ENCODE results near the gene COL15A1.

COL15A1 gene

GRCh38 chr9:99103054-99103895, 159.6 kb downstream of the COL15A1 start:
- in situ Hi-C loops (cut with HindIII; ENCODE audit: low pct_ligation_motif_present, low pct_unique_long_range_greater_than_20kb, low sequenced_read_pairs): no loop called here
- no peak for DNase-seq

- in situ Hi-C loops (cut with HindIII; ENCODE audit: low pct_ligation_motif_present, low pct_unique_long_range_greater_than_20kb, low sequenced_read_pairs): no loop called here
- no peak for DNase-seq
Measured at GRCh38 chr9:99103901-99104458, 160.3 kb downstream of the COL15A1 start.

GRCh38 chr9:99104459-99105151, 160.9 kb downstream of the COL15A1 start, which contains the start of gene TGFBR1:
Gene TGFBR1, plus strand, starts transcription at chr9:99105113. Its CDS starts 93 bp downstream, at chr9:99105206.
- in situ Hi-C loops (cut with HindIII; ENCODE audit: low pct_ligation_motif_present, low pct_unique_long_range_greater_than_20kb, low sequenced_read_pairs): no loop called here
- peak; percentile 89 for DNase-seq

- DNase-seq: peak; percentile 79
- in situ Hi-C loops (cut with HindIII; ENCODE audit: low pct_ligation_motif_present, low pct_unique_long_range_greater_than_20kb, low sequenced_read_pairs): no loop called here
Measured at GRCh38 chr9:99105152-99106043, 161.7 kb downstream of the COL15A1 start.

- in situ Hi-C loops (cut with HindIII; ENCODE audit: low pct_ligation_motif_present, low pct_unique_long_range_greater_than_20kb, low sequenced_read_pairs): no loop called here
Measured at GRCh38 chr9:99106044-99106375, 162.3 kb downstream of the COL15A1 start.

GRCh38 chr9:99107421-99107820, 163.7 kb downstream of the COL15A1 start:
- in situ Hi-C loops (cut with HindIII; ENCODE audit: low pct_ligation_motif_present, low pct_unique_long_range_greater_than_20kb, low sequenced_read_pairs): no loop called here

More at GRCh38 chr9:99106044-99106375, 162.3 kb downstream of the COL15A1 start:
- no peak for DNase-seq

GRCh38 chr9:99108131-99108530, 164.4 kb downstream of the COL15A1 start:
- in situ Hi-C loops (cut with HindIII; ENCODE audit: low pct_ligation_motif_present, low pct_unique_long_range_greater_than_20kb, low sequenced_read_pairs): no loop called here
- DNase-seq: no peak

More at GRCh38 chr9:99107421-99107820, 163.7 kb downstream of the COL15A1 start:
- no peak for DNase-seq

- in situ Hi-C loops (cut with HindIII; ENCODE audit: low pct_ligation_motif_present, low pct_unique_long_range_greater_than_20kb, low sequenced_read_pairs): no loop called here
- no peak for DNase-seq
Measured at GRCh38 chr9:99109522-99109921, 165.8 kb downstream of the COL15A1 start.

GRCh38 chr9:99112750-99113413, 169.2 kb downstream of the COL15A1 start:
- DNase-seq: no peak
- in situ Hi-C loops (cut with HindIII; ENCODE audit: low pct_ligation_motif_present, low pct_unique_long_range_greater_than_20kb, low sequenced_read_pairs): no loop called here

- in situ Hi-C loops (cut with HindIII; ENCODE audit: low pct_ligation_motif_present, low pct_unique_long_range_greater_than_20kb, low sequenced_read_pairs): no loop called here
- no peak for DNase-seq
Measured at GRCh38 chr9:99113414-99114048, 169.8 kb downstream of the COL15A1 start.

- DNase-seq: no peak
- in situ Hi-C loops (cut with HindIII; ENCODE audit: low pct_ligation_motif_present, low pct_unique_long_range_greater_than_20kb, low sequenced_read_pairs): no loop called here
Measured at GRCh38 chr9:99114049-99114440, 170.3 kb downstream of the COL15A1 start.

GRCh38 chr9:99114846-99115500, 171.3 kb downstream of the COL15A1 start:
- in situ Hi-C loops (cut with HindIII; ENCODE audit: low pct_ligation_motif_present, low pct_unique_long_range_greater_than_20kb, low sequenced_read_pairs): no loop called here
- no peak for DNase-seq

GRCh38 chr9:99116003-99116411, 172.3 kb downstream of the COL15A1 start:
- in situ Hi-C loops (cut with HindIII; ENCODE audit: low pct_ligation_motif_present, low pct_unique_long_range_greater_than_20kb, low sequenced_read_pairs): no loop called here

GRCh38 chr9:99118782-99119466, 175.2 kb downstream of the COL15A1 start:
- no peak for DNase-seq
- in situ Hi-C loops (cut with HindIII; ENCODE audit: low pct_ligation_motif_present, low pct_unique_long_range_greater_than_20kb, low sequenced_read_pairs): no loop called here

More at GRCh38 chr9:99116003-99116411, 172.3 kb downstream of the COL15A1 start:
- no peak for DNase-seq

- in situ Hi-C loops (cut with HindIII; ENCODE audit: low pct_ligation_motif_present, low pct_unique_long_range_greater_than_20kb, low sequenced_read_pairs): no loop called here
Measured at GRCh38 chr9:99119976-99120655, 176.4 kb downstream of the COL15A1 start.

More at GRCh38 chr9:99119976-99120655, 176.4 kb downstream of the COL15A1 start:
- no peak for DNase-seq
